Hepatocyte (in vitro differentiated cells): ENCODE data around the gene EPGN.

Experiments used
- CTCF ChIP-seq: fragments of 200-600 bp; sonication (generic); IDR thresholded peaks from 2 replicates; pipeline ENCODE4 v1.5.1; 2016; ENCODE audit warnings: antibody characterized with exemption, mild to moderate bottlenecking; ENCODE audit not compliant: poor library complexity
- EZH2 ChIP-seq: fragments of 200-600 bp; sonication (generic); IDR thresholded peaks from 2 replicates; pipeline ENCODE4 v1.6.1; 2016; ENCODE audit warnings: antibody characterized with exemption, mild to moderate bottlenecking, borderline replicate concordance
- EZH2phosphoT487 ChIP-seq: fragments of 200-600 bp; sonication (generic); IDR thresholded peaks from one replicate; pipeline ENCODE4 v1.6.1; 2018; ENCODE audit warnings: antibody characterized with exemption, mild to moderate bottlenecking, low read depth, moderate library complexity; ENCODE audit not compliant: unreplicated experiment, severe bottlenecking

- TF ChIP-seq CTCF: no peak
- TF ChIP-seq EZH2phosphoT487: no peak
- no peak for TF ChIP-seq EZH2
Measured at GRCh38 chr4:74292111-74292870, 16.0 kb upstream of the EPGN start.
